GM13977 (cell line): Measurements from ENCODE around the gene SEL1L3.
"Not testable (repeated sequence)": the region's sequence is repeated elsewhere in the genome, so short reads cannot be mapped to it uniquely, and the experiment has no call there.

ENCODE experiments used
- DNase-seq: peaks from one replicate; pipeline ENCODE4 v3.0.0; 2012; ENCODE audit warnings: low spot score
- CTCF ChIP-seq: IDR thresholded peaks from 2 replicates; pipeline ENCODE4 v1.5.1; 2012; ENCODE audit warnings: mild to moderate bottlenecking, control low read depth; ENCODE audit not compliant: insufficient read depth; ENCODE audit errors: extremely low read depth, missing control alignments
- in situ Hi-C: fragments of 300-500 bp; cut with MboI; formaldehyde crosslinking; loops from one replicate; pipeline ENCODE4 v1.12.0; 2022; ENCODE audit warnings: low sequenced_read_pairs, low pct_unique_long_range_greater_than_20kb, mixed read lengths, inconsistent platforms; ENCODE audit not compliant: unreplicated experiment

Gene SEL1L3

GRCh38 chr4:25873632-25874129 lies 10.9 kb upstream of the SEL1L3 start:
- in situ Hi-C loops = no loop called here

DNA sequence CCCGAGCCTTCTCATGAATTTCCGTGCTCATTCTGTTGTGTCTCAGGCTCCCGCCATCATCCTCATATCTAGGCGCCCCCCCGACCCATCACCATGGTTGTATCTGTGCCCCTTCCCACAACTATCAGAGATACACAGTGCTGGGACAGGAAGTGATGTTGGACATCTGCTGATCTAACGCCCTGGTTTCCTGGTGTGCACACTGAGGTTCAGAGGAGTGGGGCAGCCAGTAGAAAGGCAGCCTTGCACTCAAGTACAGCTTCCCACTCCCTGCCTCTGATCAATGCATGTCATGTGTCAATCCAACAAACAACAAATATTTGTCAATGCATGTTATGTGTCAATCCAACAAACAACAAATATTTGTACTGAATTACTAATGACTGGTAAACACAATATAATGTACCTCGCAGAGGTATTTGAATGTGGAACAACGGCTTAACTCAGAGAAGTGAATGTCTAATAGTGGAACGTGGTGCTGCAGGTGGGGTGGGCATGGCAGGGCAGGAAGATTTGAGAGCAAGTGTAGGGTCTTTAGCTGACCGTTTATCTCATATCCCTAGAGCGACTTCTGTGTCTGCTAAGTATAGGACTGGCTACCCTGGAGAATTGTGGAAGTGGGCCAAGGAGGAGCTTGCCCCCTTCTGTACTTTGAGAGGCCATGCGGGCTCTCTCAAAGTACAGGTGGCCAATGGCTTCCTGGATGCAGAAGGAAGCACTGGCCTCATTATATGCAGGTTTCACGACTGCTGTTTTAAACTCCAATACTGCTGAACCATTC lies 10.3 kb upstream of the SEL1L3 start:
- DNase-seq = no peak
- no peak for TF ChIP-seq CTCF
- in situ Hi-C loops = no loop called here

More at GRCh38 chr4:25873632-25874129, 10.9 kb upstream of the SEL1L3 start:
- no peak for DNase-seq
- no peak for TF ChIP-seq CTCF

- DNase-seq = no peak
- in situ Hi-C loops = no loop called here
- no peak for TF ChIP-seq CTCF
These were observed 7.3 kb upstream of the SEL1L3 start for GRCh38 chr4:25870081-25870480.

DNA sequence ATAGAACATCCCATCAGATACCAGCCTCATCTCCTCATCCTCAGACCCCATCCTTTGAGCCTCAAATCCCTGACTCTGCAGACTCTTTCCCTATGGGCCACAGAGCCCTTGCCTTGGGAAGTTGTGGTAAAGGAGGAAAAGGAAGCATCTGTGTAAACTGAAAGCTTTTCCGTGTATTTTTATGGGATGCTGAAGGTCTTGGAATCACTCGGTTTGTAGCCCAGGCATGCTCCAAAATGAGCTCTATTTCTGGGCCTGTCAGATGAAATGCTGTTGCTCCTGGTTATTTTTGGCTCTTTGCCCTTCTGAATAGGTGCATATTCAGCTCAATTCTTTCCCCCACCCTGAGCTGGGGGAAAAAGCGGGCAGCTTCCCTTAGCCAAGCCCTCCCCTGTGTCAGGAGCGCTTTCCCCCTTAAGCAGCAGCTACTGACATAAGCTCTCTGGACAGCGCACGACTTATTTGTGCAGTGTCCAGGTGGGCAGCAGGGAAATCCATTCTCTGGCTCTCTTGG lies 5.0 kb upstream of the SEL1L3 start:
- no peak for DNase-seq
- TF ChIP-seq CTCF = no peak
- in situ Hi-C loops = no loop called here

DNA sequence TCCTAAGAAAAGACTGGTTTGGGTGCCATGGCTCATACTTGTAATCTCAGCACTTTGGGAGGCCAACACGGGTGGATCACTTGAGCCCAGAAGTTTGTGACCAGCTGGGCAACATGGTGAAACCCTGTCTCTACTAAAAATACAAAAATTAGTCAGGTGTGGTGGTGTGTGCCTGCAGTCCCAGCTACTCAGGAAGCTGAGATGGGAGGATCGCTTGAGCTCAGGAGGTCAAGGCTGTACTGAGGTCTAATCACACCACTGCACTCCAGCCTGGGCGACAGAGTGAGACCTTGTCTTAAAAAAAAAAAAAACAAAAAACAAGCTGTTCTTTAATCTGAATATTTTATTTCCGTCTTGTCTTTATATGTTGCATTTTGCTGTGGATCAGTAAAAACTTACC lies 3.6 kb upstream of the SEL1L3 start:
- in situ Hi-C loops, DNase-seq: not testable (repeated sequence)

GRCh38 chr4:25865586-25865985 lies 2.8 kb upstream of the SEL1L3 start:
- DNase-seq = no peak
- in situ Hi-C loops = no loop called here
- no peak for TF ChIP-seq CTCF

DNA sequence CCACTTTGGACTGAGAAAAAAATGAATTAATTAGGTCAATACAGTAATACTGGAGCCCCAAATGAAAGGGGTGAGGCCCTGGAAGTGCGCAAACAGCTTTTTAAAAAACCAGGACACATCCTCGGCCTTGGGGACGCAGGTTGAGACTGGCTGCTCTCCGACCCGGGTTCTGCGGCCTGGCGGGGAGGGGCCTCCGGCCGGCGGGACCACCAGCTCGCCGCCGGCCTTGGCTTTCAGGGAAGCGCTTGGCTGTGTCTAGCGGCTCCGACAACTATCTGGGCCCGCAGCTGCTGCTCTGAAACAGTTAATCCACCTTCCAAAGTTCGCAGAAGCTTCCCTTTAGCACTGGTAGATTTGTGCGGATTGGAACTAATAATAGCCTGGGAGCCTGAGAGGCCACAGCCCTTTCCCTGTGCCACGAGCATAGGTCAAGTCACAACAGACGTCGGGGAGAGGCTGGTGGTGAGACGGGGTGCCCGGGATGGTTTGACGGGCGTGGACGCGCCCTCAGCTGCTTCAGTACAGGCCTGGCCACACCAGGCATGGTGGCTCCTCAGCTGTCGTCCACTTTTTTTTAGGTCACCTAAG lies 1.1 kb upstream of the SEL1L3 start:
- in situ Hi-C loops = no loop called here
- no peak for DNase-seq
- no peak for TF ChIP-seq CTCF
